ENCODE results near the gene ITGA6.

The ITGA6 gene

GRCh38 chr2:172442072-172442895, 14.9 kb downstream of the ITGA6 start:
- DNase-seq = no peak

DNA sequence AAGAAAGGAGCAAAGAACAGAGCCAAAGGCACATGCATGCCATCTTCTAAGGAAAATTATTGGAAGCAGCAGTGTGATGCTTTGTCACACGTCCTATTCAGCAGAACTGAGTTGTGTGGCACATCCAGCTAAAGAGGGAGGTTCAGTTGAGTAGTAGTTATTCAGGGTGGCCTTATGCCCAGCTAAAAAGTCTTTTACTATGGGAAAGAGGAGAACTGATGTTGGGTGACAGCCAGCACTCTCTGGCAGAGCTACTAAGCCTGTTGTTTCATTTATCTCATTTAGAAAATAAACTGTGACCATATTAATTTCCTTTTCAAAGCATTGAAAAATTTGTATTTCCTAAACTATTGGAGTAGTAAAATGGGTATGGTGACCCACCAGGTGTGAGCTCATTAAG, 18.5 kb downstream of the ITGA6 start:
- DNase-seq = no peak

DNA sequence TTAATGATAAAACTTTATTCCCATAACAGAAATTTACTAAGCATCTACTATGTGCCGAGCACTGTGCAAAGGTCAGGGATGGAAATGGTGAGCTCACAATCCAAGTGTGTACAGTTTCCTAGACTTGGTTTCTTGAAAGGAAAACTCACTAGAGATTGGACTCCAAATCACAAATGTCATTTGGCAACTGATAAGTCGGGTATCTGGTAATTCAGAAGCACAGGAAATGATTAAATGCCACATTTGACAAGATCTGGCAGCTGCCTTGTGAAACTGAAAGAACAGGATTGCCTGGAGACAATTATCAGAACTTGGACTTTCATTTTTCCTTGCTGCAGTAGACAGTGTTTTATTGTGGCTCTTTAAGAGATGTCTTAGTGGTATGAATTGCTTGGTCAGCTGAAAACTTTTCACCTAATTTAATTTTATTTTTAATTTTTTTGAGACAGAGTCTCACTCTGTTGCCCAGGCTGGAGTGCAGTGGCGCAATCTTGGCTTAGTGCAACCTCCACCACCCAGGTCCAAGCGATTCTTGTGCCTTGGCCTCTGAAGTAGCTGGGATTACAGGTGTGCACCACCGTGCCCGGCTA, 19.2 kb downstream of the ITGA6 start:
- no peak for DNase-seq

GRCh38 chr2:172447811-172448493, 20.6 kb downstream of the ITGA6 start:
- no peak for DNase-seq

DNA sequence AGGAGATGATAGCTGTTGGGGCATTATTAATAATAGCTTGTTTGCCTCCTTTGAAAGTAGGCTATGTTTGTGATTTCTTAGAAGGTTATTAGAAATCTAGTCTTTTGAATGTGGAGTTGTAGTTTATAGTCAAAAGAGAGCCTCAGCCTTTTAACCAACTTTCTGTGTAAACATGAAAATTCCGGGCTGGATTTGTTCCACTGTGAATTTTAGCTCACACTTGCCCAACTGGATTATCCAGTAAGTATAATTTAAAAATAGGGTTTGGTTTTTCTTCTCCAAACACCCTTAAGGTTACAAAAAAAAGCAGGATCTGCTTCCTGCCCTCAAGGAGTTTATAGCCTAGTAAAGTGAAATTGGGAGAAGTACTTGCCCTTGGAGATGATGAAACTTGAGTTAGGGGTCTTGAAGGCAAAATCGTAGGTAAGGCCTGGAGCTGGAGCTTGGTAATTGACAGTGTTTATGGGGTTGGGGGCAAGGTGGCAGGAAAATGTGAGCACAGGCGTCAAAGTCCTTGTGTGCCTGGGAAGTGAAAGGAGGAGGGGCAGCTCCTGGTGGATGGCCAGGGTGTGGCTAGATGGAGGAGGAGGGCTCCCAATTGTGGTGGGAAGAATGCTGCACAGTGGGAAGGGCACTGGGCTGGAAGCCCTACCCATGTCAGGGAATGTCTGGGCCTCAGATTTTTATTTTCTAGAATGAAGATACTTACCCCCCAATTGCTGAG, 21.3 kb downstream of the ITGA6 start:
- no peak for DNase-seq

GRCh38 chr2:172449911-172450550, 22.6 kb downstream of the ITGA6 start:
- no peak for DNase-seq

DNA sequence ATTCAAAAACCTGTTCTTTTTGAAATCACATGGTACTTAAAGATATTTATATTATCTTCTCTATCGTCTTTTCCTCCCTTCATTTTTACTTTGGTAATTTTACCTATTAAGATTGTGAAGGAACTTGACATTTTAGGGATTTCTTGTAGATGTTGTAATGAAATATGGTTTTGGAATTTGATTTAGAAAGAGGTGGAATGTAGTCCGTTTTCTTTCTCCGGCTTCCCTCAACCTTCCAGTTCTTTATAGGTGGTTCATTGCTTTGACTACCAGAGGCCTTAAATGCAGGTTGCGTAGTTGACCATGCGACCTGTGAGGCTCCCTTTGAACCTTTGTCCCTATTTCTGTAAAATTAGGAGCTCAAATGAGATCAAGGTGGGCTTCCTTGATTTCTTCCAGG, 24.5 kb downstream of the ITGA6 start:
- DNase-seq = no peak

GRCh38 chr2:172452845-172453244, 25.5 kb downstream of the ITGA6 start:
- no peak for DNase-seq

DNA sequence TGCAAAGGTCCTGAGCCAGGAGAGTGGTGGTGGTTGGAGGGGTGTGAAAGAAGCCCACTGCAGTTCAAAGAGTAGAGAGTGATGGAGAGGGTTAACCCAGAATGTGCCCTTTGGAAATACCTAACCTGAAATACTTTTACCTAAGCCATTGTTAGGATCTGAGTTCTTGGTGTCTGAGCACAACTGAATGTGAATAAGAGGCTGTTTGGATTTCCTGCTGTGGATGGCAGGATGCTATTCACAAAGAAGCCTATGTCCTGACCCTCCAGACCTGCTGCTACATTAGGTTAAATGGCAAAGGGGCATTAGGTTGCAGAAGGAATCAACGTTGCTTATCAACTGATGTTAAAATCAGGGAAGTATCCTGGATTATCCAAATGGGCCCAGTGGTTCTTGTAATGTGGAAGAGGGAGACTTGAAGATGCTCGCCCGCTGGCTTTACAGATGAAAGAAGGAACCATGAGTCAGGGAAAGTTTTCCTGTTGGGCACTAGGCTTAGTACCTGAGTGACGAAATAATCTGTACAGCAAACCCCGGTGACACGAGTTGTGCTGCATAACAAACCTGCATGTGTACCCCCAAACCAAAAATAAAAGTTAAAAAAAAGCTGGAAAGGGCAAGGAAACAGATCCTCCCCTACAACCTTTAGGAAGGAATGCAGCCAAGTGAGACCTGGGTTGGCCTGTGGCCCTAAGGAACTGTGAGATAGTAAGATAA, 27.2 kb downstream of the ITGA6 start:
- DNase-seq = no peak

GRCh38 chr2:172455121-172455515, 27.7 kb downstream of the ITGA6 start:
- no peak for DNase-seq

DNA sequence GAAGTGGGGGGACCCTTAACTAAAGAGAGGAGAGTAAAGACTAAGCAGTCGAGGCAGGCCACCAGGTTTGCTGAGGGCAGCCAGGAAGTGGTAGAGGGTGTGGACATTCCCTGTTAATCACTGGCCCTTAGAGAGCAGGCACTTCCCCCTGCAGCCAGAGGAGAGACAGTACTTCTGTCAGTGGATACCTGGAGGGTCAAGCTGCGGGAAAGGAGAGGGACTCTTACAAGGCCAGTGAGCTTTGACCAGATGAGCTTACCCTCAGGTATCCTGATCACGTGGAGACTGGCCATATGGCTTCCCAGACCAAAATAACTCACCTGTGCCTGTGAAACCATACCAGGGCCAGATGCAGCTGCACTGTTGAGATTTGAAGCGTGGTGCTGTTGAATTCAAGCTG, 28.6 kb downstream of the ITGA6 start:
- DNase-seq = no peak

DNA sequence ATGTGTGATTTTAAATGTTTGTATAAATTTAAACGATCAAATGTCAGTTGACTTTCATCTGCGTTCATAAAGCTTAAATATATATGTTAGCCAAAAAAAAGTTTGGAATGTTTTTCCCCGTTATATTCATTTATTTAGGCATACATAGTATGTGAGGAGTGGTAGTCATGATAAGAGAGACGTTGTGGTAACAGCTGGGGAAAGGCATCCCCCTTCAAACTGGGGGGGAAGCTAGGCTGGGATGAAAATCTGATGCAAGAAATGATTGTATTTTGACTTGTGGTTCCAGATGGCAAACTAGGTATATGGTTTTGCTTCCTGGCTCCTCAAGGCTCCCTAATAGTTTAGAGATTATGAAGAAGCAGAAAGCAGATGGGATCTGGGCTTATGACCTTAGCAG, 30.1 kb downstream of the ITGA6 start:
- DNase-seq = no peak

DNA sequence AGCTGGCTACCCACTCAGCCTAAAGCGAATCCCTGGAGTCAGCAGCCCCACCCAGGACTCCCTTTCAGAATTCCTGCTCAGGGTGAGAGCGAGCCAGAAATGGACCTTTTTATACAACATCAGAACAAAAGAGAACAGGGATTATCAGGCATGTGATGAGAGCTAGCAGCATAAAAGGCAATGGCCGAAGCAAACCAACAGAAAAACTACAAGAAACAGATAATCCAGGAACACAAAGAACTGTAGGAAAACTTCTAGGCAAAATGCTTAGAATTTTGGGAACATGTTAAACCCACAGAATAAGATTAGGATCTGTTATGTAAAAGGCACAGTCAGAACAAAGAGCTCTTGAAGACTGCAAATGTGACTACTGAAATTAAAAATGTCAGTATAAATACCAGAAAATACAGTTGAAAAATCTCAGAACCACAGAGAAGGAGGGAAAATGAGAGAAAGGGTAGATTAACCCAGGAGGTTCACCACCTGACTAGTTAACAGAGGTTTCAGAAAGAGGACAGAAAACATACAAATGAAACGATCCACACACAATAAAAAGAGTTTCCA, 31.3 kb downstream of the ITGA6 start:
- no peak for DNase-seq

- no peak for DNase-seq
Measured at GRCh38 chr2:172460780-172461201, 33.4 kb downstream of the ITGA6 start.

DNA sequence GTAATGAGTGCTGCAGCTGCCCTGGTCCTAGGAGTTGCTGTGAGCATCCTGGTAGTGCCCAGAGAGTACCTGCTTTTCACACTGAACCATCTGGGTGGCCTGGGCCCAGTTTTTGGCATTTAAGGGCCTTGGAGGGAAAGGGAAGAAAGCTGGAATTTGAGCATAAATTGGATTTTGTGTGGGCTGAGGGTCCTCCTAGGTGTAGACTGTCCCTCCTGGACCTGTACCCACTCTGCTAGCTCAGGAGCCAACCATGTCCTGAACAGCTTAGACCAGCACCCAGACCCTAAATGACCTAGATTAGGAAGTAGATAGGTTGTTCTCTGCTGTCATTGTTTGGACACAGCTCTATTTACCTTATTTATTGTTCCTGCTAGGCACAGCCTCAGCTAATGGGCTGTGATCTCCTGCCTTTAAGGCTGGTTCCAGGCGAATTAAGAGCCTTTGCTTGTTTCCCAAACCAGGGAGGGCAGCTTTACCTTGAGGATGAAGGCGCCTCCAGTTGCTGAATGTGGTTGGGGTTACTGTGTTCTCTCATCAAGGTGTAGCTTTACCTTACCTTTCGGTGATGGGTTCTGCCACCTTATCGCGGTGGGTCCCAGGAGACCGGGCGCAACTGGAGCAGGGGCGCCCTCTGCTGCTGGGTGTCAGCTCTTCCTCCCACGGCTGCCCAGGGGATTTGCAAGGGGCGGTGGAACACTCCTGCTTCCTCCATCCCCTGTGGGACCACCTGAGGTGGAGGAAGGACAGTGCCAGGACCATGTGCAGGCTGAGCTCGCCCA, 34.4 kb downstream of the ITGA6 start:
- DNase-seq = no peak

- DNase-seq = no peak
Measured at GRCh38 chr2:172462373-172462848, 35.0 kb downstream of the ITGA6 start.

DNA sequence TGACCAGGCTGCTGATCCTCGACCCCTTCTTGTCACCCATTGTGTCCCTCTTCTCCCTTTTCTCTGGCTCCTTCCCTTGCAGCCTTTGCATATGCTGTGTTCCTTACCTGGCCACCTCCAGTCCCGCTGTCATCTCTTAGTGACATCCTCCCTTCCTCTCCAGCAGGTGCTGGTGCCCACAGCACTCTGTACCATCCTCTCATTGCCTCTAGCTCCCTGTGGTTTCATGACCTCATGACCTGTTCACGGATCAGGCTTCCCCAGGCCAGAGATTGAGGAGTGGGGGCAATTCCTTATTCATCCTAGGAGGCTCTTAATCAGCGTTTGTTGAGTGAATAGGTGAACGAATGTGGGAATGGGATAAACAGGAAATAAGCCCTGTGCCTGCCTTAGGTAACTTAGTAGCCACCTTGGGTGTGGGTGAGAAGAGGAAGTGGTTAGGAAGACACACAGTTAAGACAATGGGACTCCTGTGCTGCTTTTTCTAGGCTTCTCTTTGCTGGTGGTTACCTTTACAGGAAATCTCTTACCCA, 35.5 kb downstream of the ITGA6 start:
- no peak for DNase-seq

DNA sequence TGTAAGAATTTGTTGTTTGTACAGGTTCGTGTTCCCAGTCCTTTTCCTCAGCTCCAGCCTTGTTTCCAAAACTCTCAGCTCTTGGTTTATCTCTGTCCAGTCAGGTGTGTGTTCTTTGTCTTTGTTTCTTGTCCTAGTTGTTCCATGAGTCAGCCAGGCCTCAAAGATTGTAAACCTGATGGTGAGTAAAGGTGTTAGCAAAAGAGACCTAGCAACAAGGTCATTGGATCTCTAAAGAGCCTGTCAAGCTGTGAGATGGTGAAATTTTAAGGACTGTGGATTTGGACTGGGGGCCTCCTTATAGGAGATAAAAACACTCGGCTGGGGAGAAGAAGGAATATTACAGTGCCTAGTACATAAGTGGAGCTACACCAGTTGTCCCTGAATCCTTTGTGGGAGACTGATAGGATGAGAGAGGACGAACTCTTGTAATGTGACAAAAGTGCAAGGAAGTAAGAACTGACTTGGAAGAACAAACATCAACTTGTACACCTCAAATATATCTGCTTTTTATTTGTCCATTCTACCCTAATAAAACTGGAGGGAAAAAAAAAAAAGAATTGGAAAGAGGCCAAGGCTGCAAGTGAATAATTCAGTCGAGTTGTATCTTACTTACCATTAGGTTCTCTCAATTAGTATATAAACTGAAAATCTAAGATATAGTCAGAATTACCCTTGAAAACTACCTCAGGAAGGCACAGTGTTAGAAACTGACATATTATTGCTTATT, 37.2 kb downstream of the ITGA6 start:
- no peak for DNase-seq

GRCh38 chr2:172465417-172466334, 38.3 kb downstream of the ITGA6 start:
- DNase-seq = peak; percentile 30
